IMR-90 (cell line): ENCODE results near the gene DZIP1L. TPM values are rescaled to one million over a fixed set of nuclear protein-coding genes. Genes with fewer than 3 reads are reported as not detected.

ENCODE experiments used
- ATAC-seq: fragments of 200-7000 bp; cut with Tn5 transposase; 2 replicates; pipeline ENCODE4 v1.9.1; 2020; ENCODE audit warnings: low read depth, mild to moderate bottlenecking, moderate library complexity
- BruUV-seq: library from RNA; stranded (reverse); fragments of 400-500 nt; replicated peaks from 2 replicates; lab custom pipeline; 2021; lab: Mats Ljungman, UMichigan
- CTCF ChIA-PET: fragments of 300-600 bp; formaldehyde crosslinking; extraction: SDS; loops from one replicate; lab custom pipeline; 2021; ENCODE audit warnings: antibody characterized with exemption; lab: Yijun Ruan, JAX
- POLR2A ChIA-PET: fragments of 300-600 bp; sonication (Branson Sonifier 250); formaldehyde crosslinking; loops from one replicate; lab custom pipeline; 2022; ENCODE audit warnings: antibody characterized with exemption; ENCODE audit not compliant: unreplicated experiment; lab: Charles Lee
- DNase-seq: peaks from one replicate; pipeline ENCODE4 v3.0.0; 2013
- H2AFZ ChIP-seq: replicated peaks from 2 replicates; pipeline ENCODE3; 2013; ENCODE audit warnings: low read length, mild to moderate bottlenecking; ENCODE audit not compliant: poor library complexity
- H2AK5ac ChIP-seq: 2 replicates; pipeline ENCODE4 v1.6.1; 2013; ENCODE audit warnings: low read depth, low read length, inconsistent platforms
- H2AK9ac ChIP-seq: replicated peaks from 2 replicates; pipeline ENCODE3; 2013; ENCODE audit warnings: mild to moderate bottlenecking, low read depth, low read length, moderate library complexity; ENCODE audit not compliant: poor library complexity
- H2BK120ac ChIP-seq: 2 replicates; pipeline ENCODE4 v1.6.1; 2013; ENCODE audit warnings: low read depth, low read length, inconsistent platforms
- H2BK15ac ChIP-seq: 3 replicates; pipeline ENCODE4 v1.6.1; 2013; ENCODE audit warnings: low read depth, low read length, inconsistent platforms
- H2BK20ac ChIP-seq: 2 replicates; pipeline ENCODE4 v1.6.1; 2013; ENCODE audit warnings: low read depth, mild to moderate bottlenecking, inconsistent platforms, low read length, moderate library complexity
- H2BK5ac ChIP-seq: 2 replicates; pipeline ENCODE4 v1.6.1; 2013; ENCODE audit warnings: mild to moderate bottlenecking, low read depth, low read length, inconsistent platforms; ENCODE audit not compliant: poor library complexity, severe bottlenecking
- H3K14ac ChIP-seq: replicated peaks from 2 replicates; pipeline ENCODE4 v1.6.1; 2013; ENCODE audit warnings: low read depth, low read length, inconsistent platforms
- H3K18ac ChIP-seq: 2 replicates; pipeline ENCODE4 v1.6.1; 2013; ENCODE audit warnings: low read depth, low read length, control low read depth
- H3K23ac ChIP-seq: 2 replicates; pipeline ENCODE4 v1.6.1; 2013; ENCODE audit warnings: low read depth, low read length, inconsistent platforms
- H3K27ac ChIP-seq: 2 replicates; pipeline ENCODE4 v1.5.1; 2013; ENCODE audit warnings: mild to moderate bottlenecking, control low read depth, low read length; ENCODE audit not compliant: insufficient read depth
- H3K27me3 ChIP-seq: 2 replicates; pipeline ENCODE4 v1.6.1; 2013; ENCODE audit warnings: low read length; ENCODE audit not compliant: control insufficient read depth, insufficient read depth
- H3K36me3 ChIP-seq: 2 replicates; pipeline ENCODE4 v1.6.1; 2013; ENCODE audit warnings: low read length, mixed read lengths; ENCODE audit not compliant: control insufficient read depth, insufficient read depth
- H3K4ac ChIP-seq: 2 replicates; pipeline ENCODE4 v1.6.1; 2013; ENCODE audit warnings: low read depth, low read length, inconsistent platforms
- H3K4me1 ChIP-seq: 2 replicates; pipeline ENCODE4 v1.6.1; 2013; ENCODE audit warnings: low read length, mixed read lengths; ENCODE audit not compliant: control insufficient read depth, insufficient read depth
- H3K4me2 ChIP-seq: 2 replicates; pipeline ENCODE4 v1.6.1; 2013; ENCODE audit warnings: low read depth, mild to moderate bottlenecking, control low read depth, low read length, moderate library complexity
- H3K4me3 ChIP-seq: 2 replicates; pipeline ENCODE4 v1.5.1; 2013; ENCODE audit warnings: low read depth, mild to moderate bottlenecking, control low read depth, low read length, moderate library complexity; ENCODE audit not compliant: insufficient read depth
- H3K56ac ChIP-seq: 2 replicates; pipeline ENCODE4 v1.6.1; 2013; ENCODE audit warnings: low read length, inconsistent platforms; ENCODE audit not compliant: insufficient read depth; ENCODE audit errors: extremely low read depth
- H3K79me1 ChIP-seq, 2 experiments: 2 replicates each; pipeline ENCODE4 v1.6.1; 2013; ENCODE audit warnings: low read length in 2 of 2, inconsistent platforms in 1 of 2, low read depth in 1 of 2
- H3K9ac ChIP-seq: 2 replicates; pipeline ENCODE4 v1.6.1; 2013; ENCODE audit warnings: low read depth, low read length, control low read depth
- H3K9me1 ChIP-seq: 2 replicates; pipeline ENCODE4 v1.6.1; 2013; ENCODE audit warnings: low read length, inconsistent platforms; ENCODE audit not compliant: insufficient read depth
- H3K9me3 ChIP-seq: 2 replicates; pipeline ENCODE4 v1.6.1; 2013; ENCODE audit warnings: low read length; ENCODE audit not compliant: control insufficient read depth, insufficient read depth
- H4K20me1 ChIP-seq: 2 replicates; pipeline ENCODE4 v1.6.1; 2013; ENCODE audit warnings: low read length, inconsistent platforms; ENCODE audit not compliant: insufficient read depth
- H4K5ac ChIP-seq: 2 replicates; pipeline ENCODE4 v1.6.1; 2013; ENCODE audit warnings: mild to moderate bottlenecking, low read depth, low read length, control low read depth
- H4K8ac ChIP-seq, 2 experiments: 2 replicates each; pipeline ENCODE4 v1.6.1; 2013; ENCODE audit warnings: low read depth in 2 of 2, low read length in 2 of 2, control low read depth in 1 of 2, inconsistent platforms in 1 of 2
- H4K91ac ChIP-seq: 2 replicates; pipeline ENCODE4 v1.6.1; 2013; ENCODE audit warnings: low read depth, low read length, inconsistent platforms; ENCODE audit not compliant: insufficient read depth
- BHLHE40 ChIP-seq: fragments of 150-350 bp; IDR thresholded peaks from 2 replicates; pipeline ENCODE4 v1.6.1; 2016; ENCODE audit warnings: mild to moderate bottlenecking, low read depth, low read length
- CHD1 ChIP-seq: IDR thresholded peaks from 2 replicates; pipeline ENCODE4 v1.6.1; 2012; ENCODE audit warnings: low read depth, low read length, improper control_type of control experiment
- FOS ChIP-seq: fragments of 150-350 bp; IDR thresholded peaks from 2 replicates; pipeline ENCODE4 v1.6.1; 2016; ENCODE audit warnings: low read depth, low read length
- MAFK ChIP-seq: IDR thresholded peaks from 2 replicates; pipeline ENCODE4 v1.6.1; 2012; ENCODE audit warnings: low read depth, low read length, improper control_type of control experiment
- MAZ ChIP-seq: IDR thresholded peaks from 2 replicates; pipeline ENCODE4 v1.6.1; 2012; ENCODE audit warnings: low read depth, mild to moderate bottlenecking, low read length, improper control_type of control experiment, moderate library complexity, borderline replicate concordance
- MXI1 ChIP-seq: IDR thresholded peaks from 2 replicates; pipeline ENCODE4 v1.6.1; 2012; ENCODE audit warnings: low read depth, mild to moderate bottlenecking, low read length, moderate library complexity, borderline replicate concordance
- WGBS, 2 experiments: methylation state at CpG; one replicate each; pipeline versions ENCODE4 v1.1.5 to v1.1.7; 2013; ENCODE audit warnings: missing lambda C conversion rate in 2 of 2; ENCODE audit not compliant: insufficient read length in 1 of 2; ENCODE audit errors: extremely low coverage in 2 of 2; 5-methylcytosine and 5-hydroxymethylcytosine counted together
- dilution Hi-C: fragments of 300-500 bp; cut with HindIII; formaldehyde crosslinking; loops from one replicate; pipeline ENCODE4 v1.14.3; 2018; ENCODE audit warnings: low sequenced_read_pairs; ENCODE audit not compliant: unreplicated experiment
- in situ Hi-C: fragments of 300-500 bp; cut with MboI; formaldehyde crosslinking; loops from 3 replicates; pipeline ENCODE4 v1.14.3; 2019; ENCODE audit warnings: low sequenced_read_pairs, inconsistent platforms, mixed read lengths
- intact Hi-C: fragments of 100-400 bp; cut with micrococcal nuclease; formaldehyde crosslinking; loops from 2 replicates; pipeline ENCODE4 v1.10.0; 2022
- polyA plus RNA-seq, 3 experiments: library from polyadenylated mRNA; depleted of rRNA; stranded (reverse); fragments of >200 nt; gene quantifications; 2 replicates each; pipeline ENCODE4 v1.2.3, GENCODE V29; 2012; ENCODE audit warnings: low replicate concordance in 1 of 3
- total RNA-seq: library from RNA; depleted of rRNA; stranded (reverse); fragments of >200 nt; gene quantifications from 2 replicates; pipeline ENCODE4 v1.2.3, GENCODE V29; 2012
- TF ChIP-seq, protein P1 (sequence below): conservative IDR thresholded peaks from 2 replicates; pipeline ENCODE4 v1.5.1; 2012; ENCODE audit warnings: mild to moderate bottlenecking, low read depth, low read length, improper control_type of control experiment
- TF ChIP-seq, protein P2 (sequence below): fragments of 150-350 bp; IDR thresholded peaks from 2 replicates; pipeline ENCODE4 v1.6.1; 2017; ENCODE audit warnings: mild to moderate bottlenecking, antibody characterized with exemption, low read length, low read depth

The DZIP1L gene
- total and polyA plus RNA-seq, 2 of the 4 experiments (the other 2 are of a cell fraction): 12.9 to 14.7 TPM

DNA sequence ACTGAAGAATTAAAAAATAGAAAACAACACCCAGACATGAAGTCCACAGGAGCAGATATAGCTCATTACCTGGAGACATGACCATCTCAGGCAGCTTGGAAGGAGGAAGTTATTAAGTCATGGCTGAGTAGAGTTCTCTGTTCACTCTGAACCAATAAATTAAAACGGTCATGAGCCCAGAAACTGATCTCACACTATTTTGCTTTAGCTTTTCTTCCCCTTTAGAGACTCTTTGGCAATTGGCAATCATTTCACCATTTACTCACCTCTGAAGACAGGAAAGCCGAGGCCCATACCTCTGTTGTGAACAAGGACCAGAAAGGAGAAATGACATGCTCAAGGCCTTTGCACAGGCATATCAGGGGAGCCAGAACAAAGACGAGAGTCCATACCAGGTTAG lies 78.8 kb downstream of the DZIP1L start:
- Histone ChIP-seq H3K14ac (no peak overlapping the region), H3K18ac (no peak overlapping the region), H2BK120ac (no peak overlapping the region), H4K8ac (no peak overlapping the region), H4K5ac (no peak overlapping the region), H3K23ac (no peak overlapping the region), H2AK9ac (no peak overlapping the region), H3K9me1 (0 out of 2 replicates have a peak, but pooled peaks cover 3% of the 10 kb centered on the region), H3K56ac (no peak overlapping the region), H4K91ac (no peak overlapping the region), H3K9me3 (no peaks in the 10 kb centered on the region), H3K36me3 (no peaks in the 10 kb centered on the region; the same call in 1 of the 2 replicates), H2BK5ac (no peak overlapping the region), H2BK20ac (no peak overlapping the region), H3K27ac (no peak overlapping the region), H3K27me3 (no peaks in the 10 kb centered on the region), H2AFZ (no peak overlapping the region), H3K4me2 (no peak overlapping the region), H3K4me1 (no peaks in the 10 kb centered on the region), H3K4me3 (no peak overlapping the region), H3K9ac (no peak overlapping the region), H2AK5ac (no peak overlapping the region), H4K20me1 (no peaks in the 10 kb centered on the region), H3K79me1 (0 out of 4 replicates have a peak, but pooled peaks cover 0 to 2% of the 10 kb centered on the region in 2 experiments), H3K4ac (no peak overlapping the region), H2BK15ac (no peak overlapping the region)
- DNase-seq: no peak
- in situ Hi-C loops (no loop called here), dilution Hi-C loops (no loop called here), intact Hi-C loops (no loop called here)
- no peak for ATAC-seq
- TF ChIP-seq FOS (no peak), CHD1 (no peak), BHLHE40 (no peak), MXI1 (no peak), MAFK (no peak), MAZ (no peak)
- TF ChIP-seq, protein P1, sequence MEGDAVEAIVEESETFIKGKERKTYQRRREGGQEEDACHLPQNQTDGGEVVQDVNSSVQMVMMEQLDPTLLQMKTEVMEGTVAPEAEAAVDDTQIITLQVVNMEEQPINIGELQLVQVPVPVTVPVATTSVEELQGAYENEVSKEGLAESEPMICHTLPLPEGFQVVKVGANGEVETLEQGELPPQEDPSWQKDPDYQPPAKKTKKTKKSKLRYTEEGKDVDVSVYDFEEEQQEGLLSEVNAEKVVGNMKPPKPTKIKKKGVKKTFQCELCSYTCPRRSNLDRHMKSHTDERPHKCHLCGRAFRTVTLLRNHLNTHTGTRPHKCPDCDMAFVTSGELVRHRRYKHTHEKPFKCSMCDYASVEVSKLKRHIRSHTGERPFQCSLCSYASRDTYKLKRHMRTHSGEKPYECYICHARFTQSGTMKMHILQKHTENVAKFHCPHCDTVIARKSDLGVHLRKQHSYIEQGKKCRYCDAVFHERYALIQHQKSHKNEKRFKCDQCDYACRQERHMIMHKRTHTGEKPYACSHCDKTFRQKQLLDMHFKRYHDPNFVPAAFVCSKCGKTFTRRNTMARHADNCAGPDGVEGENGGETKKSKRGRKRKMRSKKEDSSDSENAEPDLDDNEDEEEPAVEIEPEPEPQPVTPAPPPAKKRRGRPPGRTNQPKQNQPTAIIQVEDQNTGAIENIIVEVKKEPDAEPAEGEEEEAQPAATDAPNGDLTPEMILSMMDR: no peak
- TF ChIP-seq, protein P2, sequence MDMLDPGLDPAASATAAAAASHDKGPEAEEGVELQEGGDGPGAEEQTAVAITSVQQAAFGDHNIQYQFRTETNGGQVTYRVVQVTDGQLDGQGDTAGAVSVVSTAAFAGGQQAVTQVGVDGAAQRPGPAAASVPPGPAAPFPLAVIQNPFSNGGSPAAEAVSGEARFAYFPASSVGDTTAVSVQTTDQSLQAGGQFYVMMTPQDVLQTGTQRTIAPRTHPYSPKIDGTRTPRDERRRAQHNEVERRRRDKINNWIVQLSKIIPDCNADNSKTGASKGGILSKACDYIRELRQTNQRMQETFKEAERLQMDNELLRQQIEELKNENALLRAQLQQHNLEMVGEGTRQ: no peak
- ChIA-PET CTCF (no interaction called here), POLR2A (no interaction called here)
- no TSS peak for BruUV-seq
- 100% methylated on average over 1 of the region's 3 CpGs; no CpG with 5 or more reads in 1 of the 2 experiments for WGBS, 2 experiments
